OCI-LY1 (cell line): Measurements from ENCODE around the gene COA1.
A peak's percentile ranks its signal among the peaks of the same experiment; 100 is the strongest.

Source experiments
- H2AFZ ChIP-seq: fragments of 200-600 bp; sonication (generic), shearing (Covaris generic); 2 replicates; pipeline ENCODE4 v1.6.0; 2014; ENCODE audit warnings: antibody characterized with exemption, mild to moderate bottlenecking, low read length
- H3F3A ChIP-seq: fragments of 200-600 bp; sonication (generic), shearing (Covaris generic); 2 replicates; pipeline ENCODE4 v1.6.0; 2014; ENCODE audit warnings: mild to moderate bottlenecking, antibody characterized with exemption, low read length, moderate library complexity; ENCODE audit not compliant: insufficient read depth
- H3K27ac ChIP-seq: fragments of 200-600 bp; sonication (generic); 2 replicates; pipeline ENCODE4 v1.5.1; 2014; ENCODE audit warnings: low read length, mixed run types, mild to moderate bottlenecking, low read depth; ENCODE audit not compliant: poor library complexity, severe bottlenecking
- H3K27me3 ChIP-seq: fragments of 200-600 bp; sonication (generic); 2 replicates; pipeline ENCODE4 v1.6.0; 2014; ENCODE audit warnings: antibody characterized with exemption, mild to moderate bottlenecking, low read length, moderate library complexity; ENCODE audit not compliant: insufficient read depth
- H3K36me3 ChIP-seq: fragments of 200-600 bp; sonication (generic); 2 replicates; pipeline ENCODE4 v1.6.1; 2014; ENCODE audit warnings: mild to moderate bottlenecking, antibody characterized with exemption, low read length, moderate library complexity, mixed read lengths; ENCODE audit not compliant: insufficient read depth
- H3K4me1 ChIP-seq: fragments of 200-600 bp; sonication (generic); 2 replicates; pipeline ENCODE4 v1.5.1; 2014; ENCODE audit warnings: mild to moderate bottlenecking, low read length, moderate library complexity; ENCODE audit not compliant: insufficient read depth, severe bottlenecking
- H3K4me2 ChIP-seq: fragments of 200-600 bp; sonication (generic), shearing (Covaris generic); 2 replicates; pipeline ENCODE4 v1.6.1; 2014; ENCODE audit warnings: low read length
- H3K4me3 ChIP-seq: fragments of 200-600 bp; sonication (generic); 2 replicates; pipeline ENCODE4 v1.5.1; 2014; ENCODE audit warnings: low read length, low read depth, mild to moderate bottlenecking, mixed read lengths; ENCODE audit not compliant: poor library complexity, severe bottlenecking
- H3K79me2 ChIP-seq: fragments of 200-600 bp; shearing (Covaris generic); 2 replicates; pipeline ENCODE4 v1.6.1; 2016; ENCODE audit warnings: mixed run types, low read length, mixed read lengths; ENCODE audit not compliant: insufficient read depth
- H3K9ac ChIP-seq: fragments of 200-600 bp; sonication (generic), shearing (Covaris generic); 2 replicates; pipeline ENCODE4 v1.6.1; 2014; ENCODE audit warnings: mild to moderate bottlenecking, low read length, mixed read lengths
- H3K9me2 ChIP-seq: fragments of 200-600 bp; sonication (generic), shearing (Covaris generic); 2 replicates; pipeline ENCODE4 v1.6.1; 2014; ENCODE audit warnings: low read depth, mild to moderate bottlenecking, low read length, mixed read lengths
- H3K9me3 ChIP-seq: fragments of 200-600 bp; shearing (Covaris generic); 2 replicates; pipeline ENCODE4 v1.6.1; 2014; ENCODE audit warnings: low read length, mixed read lengths
- H4K20me1 ChIP-seq: fragments of 200-600 bp; sonication (generic), shearing (Covaris generic); 2 replicates; pipeline ENCODE4 v1.6.0; 2016; ENCODE audit warnings: mild to moderate bottlenecking, low read length; ENCODE audit not compliant: insufficient read depth
- CTCF ChIP-seq: fragments of 200-600 bp; sonication (generic), shearing (Covaris generic); IDR thresholded peaks from 2 replicates; pipeline ENCODE4 v1.5.1; 2017; ENCODE audit warnings: mild to moderate bottlenecking, antibody characterized with exemption, low read length, moderate library complexity, mixed read lengths
- EZH2 ChIP-seq: fragments of 200-600 bp; sonication (generic), shearing (Covaris generic); IDR thresholded peaks from 2 replicates; pipeline ENCODE4 v1.8.0; 2017; ENCODE audit warnings: borderline replicate concordance, mixed run types, mild to moderate bottlenecking, antibody characterized with exemption, low read length, moderate library complexity, mixed read lengths

COA1 gene

GRCh38 chr7:43726466-43726865, 2.9 kb downstream of the COA1 start:
- Histone ChIP-seq H3K4me2 (0 out of 2 replicates have a peak overlapping the region, but pooled peaks have one; percentile 28), H3K9me3 (0 out of 2 replicates have a peak, but pooled peaks cover 3% of the 10 kb centered on the region), H3K27ac (no peak overlapping the region), H3K36me3 (peaks cover 17% of the 10 kb centered on the region), H3K27me3 (no peaks in the 10 kb centered on the region), H2AFZ (no peak overlapping the region), H3F3A (no peaks in the 10 kb centered on the region), H3K9ac (no peak overlapping the region), H3K4me1 (peaks cover 29% of the 10 kb centered on the region), H3K79me2 (peaks cover 71% of the 10 kb centered on the region), H3K9me2 (no peaks in the 10 kb centered on the region), H4K20me1 (no peaks in the 10 kb centered on the region), H3K4me3 (no peak overlapping the region)
- TF ChIP-seq CTCF (no peak), EZH2 (no peak)

- Histone ChIP-seq H3K27ac (no peak overlapping the region), H3K4me2 (no peak overlapping the region), H3K4me1 (peaks cover 28% of the 10 kb centered on the region), H3K9me2 (no peaks in the 10 kb centered on the region), H2AFZ (no peak overlapping the region), H4K20me1 (no peaks in the 10 kb centered on the region), H3K36me3 (peaks cover 25% of the 10 kb centered on the region), H3K9ac (no peak overlapping the region), H3F3A (no peaks in the 10 kb centered on the region), H3K79me2 (peaks cover 83% of the 10 kb centered on the region), H3K27me3 (no peaks in the 10 kb centered on the region), H3K4me3 (no peak overlapping the region), H3K9me3 (0 out of 2 replicates have a peak, but pooled peaks cover 3% of the 10 kb centered on the region)
- TF ChIP-seq CTCF (no peak), EZH2 (no peak)
Measured at GRCh38 chr7:43725251-43725650, 4.1 kb downstream of the COA1 start.

- H3K4me2 ChIP-seq = no peak overlapping the region
- H3F3A ChIP-seq = no peaks in the 10 kb centered on the region
- no peak overlapping the region for H2AFZ ChIP-seq
- H3K9me3 ChIP-seq = peaks cover 9% of the 10 kb centered on the region; the same call in 1 of the 2 replicates
- no peaks in the 10 kb centered on the region for H3K27me3 ChIP-seq
- peaks cover 15% of the 10 kb centered on the region for H3K4me1 ChIP-seq
- TF ChIP-seq EZH2 = no peak
- TF ChIP-seq CTCF = no peak
- no peak overlapping the region for H3K4me3 ChIP-seq
- H3K9me2 ChIP-seq = no peaks in the 10 kb centered on the region
- H3K27ac ChIP-seq = no peak overlapping the region
- H3K79me2 ChIP-seq = peaks cover 90% of the 10 kb centered on the region
- H3K36me3 ChIP-seq = peaks cover 34% of the 10 kb centered on the region
- H3K9ac ChIP-seq = no peak overlapping the region
- no peaks in the 10 kb centered on the region for H4K20me1 ChIP-seq
Measured at GRCh38 chr7:43723007-43723341, 6.3 kb downstream of the COA1 start.
